Skeletal muscle cell (primary cell): Measurements from ENCODE around the gene METRNL.

Experiments
- DNase-seq: peaks from one replicate; pipeline ENCODE4 v3.0.0-alpha.2; 2010; ENCODE audit warnings: low read depth
- H3K4me3 ChIP-seq: 2 replicates; pipeline ENCODE4 v1.5.1; 2011; ENCODE audit warnings: low read depth, mild to moderate bottlenecking, control low read depth, low read length, moderate library complexity

The METRNL gene

DNA sequence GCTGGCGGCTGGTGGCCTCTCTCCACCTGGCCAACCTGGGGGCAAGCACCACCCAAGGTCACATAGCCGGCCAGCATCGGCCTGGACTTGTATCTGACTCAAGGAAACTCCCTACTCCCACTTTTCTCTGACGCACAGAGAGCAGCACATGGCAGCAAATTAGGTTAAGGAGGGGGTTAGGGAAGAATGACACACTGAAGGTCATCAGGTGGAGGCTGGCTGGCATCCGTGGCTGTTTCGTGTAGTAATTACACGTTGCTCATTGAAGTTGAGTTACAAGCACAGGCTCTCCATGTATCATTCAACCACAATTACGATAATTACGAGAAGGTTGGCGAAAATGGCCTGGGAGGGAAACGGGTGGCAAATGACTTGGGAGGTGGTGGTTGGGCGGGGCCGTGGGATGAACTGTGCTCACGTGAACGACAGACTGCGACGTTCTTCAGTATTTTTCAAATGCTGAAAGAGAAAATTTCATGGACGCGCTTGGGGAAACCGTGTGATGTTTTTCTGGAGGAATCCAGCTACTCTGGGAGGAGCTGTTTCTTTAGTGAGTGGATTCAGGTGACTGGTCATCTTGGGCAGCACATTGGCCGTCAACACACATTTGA lies 4.0 kb upstream of the METRNL start:
- no peak for DNase-seq
- H3K4me3 ChIP-seq = no peak overlapping the region

- DNase-seq = no peak
- H3K4me3 ChIP-seq = no peak overlapping the region
These were observed 2.5 kb upstream of the METRNL start for GRCh38 chr17:83076938-83077337.

- DNase-seq = no peak
- no peak overlapping the region for H3K4me3 ChIP-seq
These were observed 2.0 kb upstream of the METRNL start for GRCh38 chr17:83077411-83077810.

- DNase-seq = no peak
- no peak overlapping the region for H3K4me3 ChIP-seq
These were observed 1.5 kb upstream of the METRNL start for GRCh38 chr17:83077939-83078338.

DNA sequence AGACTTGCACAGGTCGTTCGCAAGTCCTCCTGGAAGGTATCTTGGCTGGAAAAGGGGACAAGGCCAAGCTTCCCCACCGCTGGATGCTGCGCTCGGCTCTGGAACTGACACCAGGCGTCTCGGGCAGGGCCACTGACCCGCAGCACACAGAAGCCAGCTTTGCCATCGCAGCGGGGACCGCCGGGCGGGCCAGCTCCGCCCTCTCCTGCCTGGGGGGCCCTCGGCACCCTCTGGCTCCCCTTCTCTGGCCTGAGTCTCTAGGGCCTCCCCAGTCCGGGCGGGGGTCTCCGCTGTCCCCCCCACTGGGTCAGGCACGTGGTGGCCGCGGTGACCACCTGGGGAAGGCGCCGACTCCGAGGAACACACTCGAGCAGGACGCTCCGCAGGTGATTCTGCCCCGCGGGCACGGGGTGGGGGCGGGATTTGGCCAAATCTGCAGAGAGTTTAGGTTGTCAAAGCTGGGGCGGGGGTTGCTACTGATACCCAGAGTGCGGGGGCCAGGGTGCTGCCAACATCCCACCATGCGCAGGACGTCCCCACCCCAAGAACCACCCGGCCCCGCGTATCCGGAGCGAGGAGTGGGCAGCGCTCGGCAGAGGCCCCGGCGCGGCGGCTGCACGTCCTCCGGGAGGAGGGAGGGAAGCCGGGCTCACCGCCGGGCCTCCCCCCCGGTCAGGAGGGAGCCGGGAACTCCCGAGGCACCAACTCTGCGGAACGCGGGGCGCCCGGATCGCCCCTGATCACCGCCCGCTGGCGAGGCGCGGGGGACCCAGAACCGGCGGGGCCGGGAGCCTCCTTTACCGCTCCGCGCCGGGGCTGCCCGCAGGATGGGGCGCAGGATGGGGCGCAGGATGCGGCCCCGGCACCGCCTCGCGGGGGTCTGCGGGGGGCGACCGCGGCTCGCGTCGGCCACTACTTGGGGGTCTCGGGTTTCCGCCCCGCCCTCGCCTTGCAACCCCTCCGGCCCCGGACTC lies 744 bp upstream of the METRNL start:
- DNase-seq = no peak
- H3K4me3 ChIP-seq = peak overlapping the region; percentile 58

- no peak for DNase-seq
- H3K4me3 ChIP-seq = peak overlapping the region; percentile 57
These were observed 563 bp downstream of the METRNL start for GRCh38 chr17:83079766-83080578.

DNA sequence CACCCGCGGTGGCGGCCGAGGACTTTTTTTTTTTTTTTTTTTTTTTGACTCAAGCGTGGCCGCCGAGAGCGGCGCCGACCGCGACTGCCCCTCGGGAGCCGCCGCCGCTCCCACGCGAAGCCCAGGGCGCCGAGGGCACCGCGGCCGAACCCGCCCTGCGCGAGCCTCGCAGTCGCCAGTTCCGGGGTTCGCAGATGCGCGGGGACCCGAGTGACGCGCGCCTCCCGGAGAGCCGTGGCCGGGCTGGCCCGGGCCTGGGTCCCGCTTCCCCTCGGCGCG lies 1.1 kb downstream of the METRNL start:
- peak overlapping the region; percentile 57 for H3K4me3 ChIP-seq
- no peak for DNase-seq

DNA sequence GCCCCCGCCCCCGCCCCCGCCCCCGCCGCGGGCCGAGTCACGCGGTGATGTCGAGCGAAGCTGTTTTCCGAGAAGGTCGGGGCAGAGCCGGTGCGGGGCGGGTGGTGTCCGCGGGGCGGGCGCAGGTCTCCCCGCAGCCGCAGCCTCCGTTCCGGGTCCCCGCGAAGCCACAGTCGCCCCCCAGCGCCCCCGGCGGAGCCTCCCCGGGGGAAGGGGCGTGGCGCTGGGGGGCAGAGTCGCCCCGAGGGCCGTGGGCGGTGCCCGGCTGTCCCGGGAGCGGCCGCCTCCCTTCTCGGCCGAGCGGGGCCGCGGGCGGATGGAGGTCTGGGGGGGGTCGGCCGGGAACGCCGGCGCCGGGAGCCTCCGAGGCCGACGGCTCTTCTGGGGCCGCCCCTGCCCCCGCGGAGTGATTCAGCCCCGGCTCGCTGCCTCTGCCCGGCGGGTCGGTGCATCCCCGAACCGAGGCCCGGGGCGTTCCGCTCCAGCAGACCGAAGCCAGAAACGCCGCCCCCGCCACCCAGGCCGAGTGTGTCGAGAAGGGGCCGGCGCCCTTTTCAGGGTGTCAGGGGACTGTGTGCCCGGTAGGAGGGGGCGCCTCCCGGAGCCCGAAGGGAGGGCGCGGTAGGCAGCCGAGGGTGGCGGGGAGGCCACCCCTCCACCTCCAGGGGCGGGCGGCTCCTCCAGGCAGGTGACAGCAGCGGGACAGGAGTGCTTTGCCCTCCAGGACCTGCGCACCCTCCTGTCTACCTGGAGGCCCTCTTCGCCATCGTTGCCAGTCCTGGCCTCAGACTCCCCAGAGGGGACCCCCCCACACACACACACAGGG lies 1.7 kb downstream of the METRNL start:
- DNase-seq = no peak
- H3K4me3 ChIP-seq = peak overlapping the region; percentile 57

GRCh38 chr17:83081684-83082201 lies 2.3 kb downstream of the METRNL start:
- H3K4me3 ChIP-seq = peak overlapping the region; percentile 57

GRCh38 chr17:83082424-83082823 lies 3.0 kb downstream of the METRNL start:
- no peak for DNase-seq
- H3K4me3 ChIP-seq = no peak overlapping the region

More at GRCh38 chr17:83081684-83082201, 2.3 kb downstream of the METRNL start:
- DNase-seq = no peak

GRCh38 chr17:83082909-83083367 lies 3.5 kb downstream of the METRNL start:
- no peak overlapping the region for H3K4me3 ChIP-seq
- no peak for DNase-seq

GRCh38 chr17:83083368-83084201 lies 4.2 kb downstream of the METRNL start:
- DNase-seq = peak; percentile 87
- peak overlapping the region; percentile 18 for H3K4me3 ChIP-seq

GRCh38 chr17:83084214-83084613 lies 4.8 kb downstream of the METRNL start:
- H3K4me3 ChIP-seq = peak overlapping the region; percentile 18
- no peak for DNase-seq

GRCh38 chr17:83084621-83085056 lies 5.2 kb downstream of the METRNL start:
- no peak for DNase-seq
- no peak overlapping the region for H3K4me3 ChIP-seq

DNA sequence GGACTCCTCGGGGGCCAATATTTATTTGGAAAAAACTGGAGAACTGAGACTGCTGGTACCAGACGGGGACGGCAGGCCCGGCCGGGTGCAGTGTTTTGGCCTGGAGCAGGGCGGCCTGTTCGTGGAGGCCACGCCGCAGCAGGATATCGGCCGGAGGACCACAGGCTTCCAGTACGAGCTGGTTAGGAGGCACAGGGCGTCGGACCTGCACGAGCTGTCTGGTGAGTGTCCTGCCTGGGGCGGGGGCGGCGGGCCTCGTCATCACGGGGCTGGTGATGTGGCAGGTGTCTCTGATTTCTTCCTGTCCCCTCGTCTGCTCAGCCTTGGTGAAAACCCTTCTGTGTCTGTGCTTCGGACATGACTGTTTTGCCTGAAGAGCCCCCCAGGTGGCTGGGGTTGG lies 5.7 kb downstream of the METRNL start:
- DNase-seq = no peak
- H3K4me3 ChIP-seq = no peak overlapping the region

- DNase-seq = no peak
- H3K4me3 ChIP-seq = no peak overlapping the region
These were observed 6.3 kb downstream of the METRNL start for GRCh38 chr17:83085526-83086198.

- no peak overlapping the region for H3K4me3 ChIP-seq
- no peak for DNase-seq
These were observed 6.9 kb downstream of the METRNL start for GRCh38 chr17:83086199-83086880.
